H1 (cell line): ENCODE results near the gene XPO6. TPM values are rescaled to one million over a fixed set of nuclear protein-coding genes. Genes with fewer than 3 reads are reported as not detected.
A peak's percentile ranks its signal among the peaks of the same experiment; 100 is the strongest.

ENCODE experiments used
- CTCF ChIA-PET: fragments of 300-600 bp; sonication (Branson Sonifier 250); formaldehyde crosslinking; loops from one replicate; lab custom pipeline; 2021; ENCODE audit not compliant: partially characterized antibody; lab: Charles Lee
- POLR2A ChIA-PET: fragments of 300-600 bp; sonication (Branson Sonifier 250); formaldehyde crosslinking; loops from one replicate; lab custom pipeline; 2021; ENCODE audit warnings: inconsistent platforms; ENCODE audit not compliant: partially characterized antibody; lab: Charles Lee
- DNase-seq, 2 experiments: peaks; one replicate each; pipeline versions ENCODE4 v3.0.0 to v3.0.0-alpha.2; 2010 to 2022; ENCODE audit warnings: low spot score in 2 of 2, low read depth in 1 of 2, mixed read lengths in 1 of 2
- FAIRE-seq: peaks from 2 replicates; lab custom pipeline; 2011; peaks lifted over from hg19 to GRCh38; lab: Jason Lieb, UNC
- H2AFZ ChIP-seq: 2 replicates; pipeline ENCODE4 v1.8.1; 2012; ENCODE audit warnings: low read length, inconsistent platforms
- H2AK5ac ChIP-seq: 2 replicates; pipeline ENCODE4 v1.6.1; 2013; ENCODE audit warnings: low read depth, low read length
- H2BK120ac ChIP-seq: replicated peaks from 2 replicates; pipeline ENCODE3; 2013; ENCODE audit warnings: low read depth, low read length, inconsistent platforms
- H2BK12ac ChIP-seq: 2 replicates; pipeline ENCODE4 v1.6.1; 2013; ENCODE audit warnings: low read depth, low read length
- H2BK15ac ChIP-seq: 2 replicates; pipeline ENCODE4 v1.6.1; 2013; ENCODE audit warnings: low read length
- H2BK20ac ChIP-seq: 2 replicates; pipeline ENCODE4 v1.6.1; 2013; ENCODE audit warnings: low read length
- H2BK5ac ChIP-seq: 2 replicates; pipeline ENCODE4 v1.6.1; 2013; ENCODE audit warnings: low read depth, low read length
- H3K14ac ChIP-seq: 2 replicates; pipeline ENCODE4 v1.6.1; 2013; ENCODE audit warnings: inconsistent platforms; ENCODE audit not compliant: insufficient read length
- H3K18ac ChIP-seq: 2 replicates; pipeline ENCODE4 v1.6.1; 2013; ENCODE audit warnings: low read length; ENCODE audit errors: extremely low read depth
- H3K23ac ChIP-seq: 2 replicates; pipeline ENCODE4 v1.6.1; 2013; ENCODE audit warnings: inconsistent platforms; ENCODE audit not compliant: insufficient read length
- H3K23me2 ChIP-seq: 2 replicates; pipeline ENCODE4 v1.6.1; 2013; ENCODE audit warnings: low read depth, low read length
- H3K27ac ChIP-seq: 2 replicates; pipeline ENCODE4 v1.6.1; 2011; ENCODE audit warnings: low read depth, low read length, inconsistent platforms
- H3K27me3 ChIP-seq, 4 experiments: replicated peaks in 1 of 4; 1 replicate in 1 of 4; 2 replicates in 3 of 4; pipeline versions ENCODE4 v1.6.1 to v1.8.1; 2011 to 2013; ENCODE audit warnings: low read length in 3 of 4, mild to moderate bottlenecking in 3 of 4, inconsistent platforms in 2 of 4, mixed read lengths in 2 of 4, moderate library complexity in 1 of 4; ENCODE audit not compliant: control insufficient read depth in 3 of 4, insufficient read depth in 3 of 4; ENCODE audit errors: extremely low read depth in 1 of 4
- H3K36me3 ChIP-seq, 4 experiments: 2 replicates each; pipeline versions ENCODE4 v1.6.1 to v1.8.1; 2011 to 2013; ENCODE audit warnings: mild to moderate bottlenecking in 4 of 4, low read length in 3 of 4, moderate library complexity in 2 of 4, control low read depth in 1 of 4, inconsistent platforms in 1 of 4; ENCODE audit not compliant: insufficient read depth in 4 of 4, control insufficient read depth in 2 of 4
- H3K4ac ChIP-seq: replicated peaks from 2 replicates; pipeline ENCODE3; 2013; ENCODE audit warnings: low read length, low read depth, mixed read lengths, inconsistent platforms; ENCODE audit not compliant: insufficient read length
- H3K4me1 ChIP-seq, 4 experiments: replicated peaks in 1 of 4; 1 replicate in 1 of 4; 2 replicates in 3 of 4; pipeline versions ENCODE4 v1.6.1 to v1.8.1; 2011 to 2013; ENCODE audit warnings: low read length in 3 of 4, inconsistent platforms in 2 of 4, mixed read lengths in 1 of 4; ENCODE audit not compliant: insufficient read depth in 4 of 4, control insufficient read depth in 3 of 4
- H3K4me2 ChIP-seq, 2 experiments: 2 replicates each; pipeline versions ENCODE4 v1.6.1 to v1.8.1; 2011 to 2013; ENCODE audit warnings: low read depth in 2 of 2, low read length in 2 of 2, control low read depth in 1 of 2, inconsistent platforms in 1 of 2, mild to moderate bottlenecking in 1 of 2; ENCODE audit not compliant: insufficient read depth in 1 of 2
- H3K4me3 ChIP-seq, 4 experiments: fragments of 200-600, 300-600 bp in 1 of 4; sonication (generic), shearing (Covaris generic), sonication (Bioruptor Twin) in 1 of 4; 2 replicates each; pipeline versions ENCODE4 v1.5.1 to v1.8.1; 2011 to 2016; ENCODE audit warnings: low read length in 4 of 4, low read depth in 3 of 4, control low read depth in 2 of 4, inconsistent platforms in 2 of 4, mild to moderate bottlenecking in 2 of 4, mixed read lengths in 1 of 4, moderate library complexity in 1 of 4; ENCODE audit not compliant: insufficient read depth in 2 of 4; ENCODE audit errors: extremely low read depth in 1 of 4
- H3K56ac ChIP-seq: replicated peaks from 2 replicates; pipeline ENCODE3; 2013; ENCODE audit warnings: low read depth, mild to moderate bottlenecking, mixed read lengths, low read length, inconsistent platforms; ENCODE audit not compliant: insufficient read length
- H3K79me1 ChIP-seq: 2 replicates; pipeline ENCODE4 v1.6.1; 2013; ENCODE audit warnings: low read depth, low read length, control low read depth
- H3K79me2 ChIP-seq, 2 experiments: 2 replicates each; pipeline versions ENCODE4 v1.6.1 to v1.8.1; 2012 to 2013; ENCODE audit warnings: low read length in 2 of 2, mild to moderate bottlenecking in 2 of 2, inconsistent platforms in 1 of 2; ENCODE audit not compliant: insufficient read depth in 2 of 2, control insufficient read depth in 1 of 2
- H3K9ac ChIP-seq, 4 experiments: replicated peaks in 1 of 4; 1 replicate in 1 of 4; 2 replicates in 3 of 4; pipeline versions ENCODE4 v1.6.1 to v1.8.1; 2011 to 2013; ENCODE audit warnings: low read depth in 3 of 4, low read length in 3 of 4, control low read depth in 2 of 4, mild to moderate bottlenecking in 2 of 4, moderate library complexity in 2 of 4, inconsistent platforms in 1 of 4; ENCODE audit errors: extremely low read depth in 1 of 4
- H3K9me3 ChIP-seq, 2 experiments: 2 replicates each; pipeline versions ENCODE4 v1.6.1 to v1.8.1; 2012 to 2013; ENCODE audit warnings: mild to moderate bottlenecking in 2 of 2, moderate library complexity in 2 of 2, control low read depth in 1 of 2, inconsistent platforms in 1 of 2, low read depth in 1 of 2, low read length in 1 of 2, mixed read lengths in 1 of 2; ENCODE audit not compliant: insufficient read depth in 2 of 2
- H4K20me1 ChIP-seq, 2 experiments: replicated peaks in 1 of 2; 2 replicates each; pipeline versions ENCODE3 to v1.8.1; 2011 to 2013; ENCODE audit warnings: inconsistent platforms in 2 of 2, low read length in 2 of 2, mild to moderate bottlenecking in 1 of 2; ENCODE audit not compliant: insufficient read depth in 2 of 2, control insufficient read depth in 1 of 2
- H4K5ac ChIP-seq: 2 replicates; pipeline ENCODE4 v1.6.1; 2013; ENCODE audit warnings: low read length, low read depth, mixed read lengths, inconsistent platforms; ENCODE audit not compliant: insufficient read length
- H4K8ac ChIP-seq: 2 replicates; pipeline ENCODE4 v1.8.0; 2013; ENCODE audit warnings: mild to moderate bottlenecking, moderate library complexity, low read length, inconsistent platforms; ENCODE audit not compliant: insufficient read depth; ENCODE audit errors: extremely low read depth
- H4K91ac ChIP-seq: replicated peaks from 2 replicates; pipeline ENCODE3; 2013; ENCODE audit warnings: low read length, mixed read lengths, inconsistent platforms; ENCODE audit not compliant: insufficient read length
- KDM1A ChIP-seq: fragments of 200-600, 300-600 bp; sonication (generic); IDR thresholded peaks from 2 replicates; pipeline ENCODE4 v1.7.1; 2016; ENCODE audit warnings: mild to moderate bottlenecking, low read length, borderline replicate concordance
- SUZ12 ChIP-seq: fragments of 200-600 bp; sonication (generic); IDR thresholded peaks from 2 replicates; pipeline ENCODE4 v1.6.1; 2012; ENCODE audit warnings: mild to moderate bottlenecking, inconsistent platforms, low read length, moderate library complexity, mixed read lengths
- WGBS, 2 experiments: shearing (Covaris generic) in 1 of 2; methylation state at CpG; one replicate each; pipeline versions ENCODE4 v1.1.6 to v1.1.7; 2013 to 2015; ENCODE audit warnings: low lambda C conversion rate in 2 of 2, mixed read lengths in 2 of 2, inconsistent platforms in 1 of 2, low coverage in 1 of 2, missing lambda C conversion rate in 1 of 2; ENCODE audit not compliant: insufficient replicate concordance in 2 of 2, insufficient coverage in 1 of 2, insufficient read length in 1 of 2; ENCODE audit errors: extremely low coverage in 1 of 2, missing lambda C conversion rate in 1 of 2; 5-methylcytosine and 5-hydroxymethylcytosine counted together
- polyA plus RNA-seq, 7 experiments: library from polyadenylated mRNA; depleted of rRNA in 3 of 7; stranded (reverse) in 5 of 7; unstranded in 2 of 7; fragments of >200 nt in 5 of 7; fragments of 200-250 nt in 2 of 7; gene quantifications; 1 replicate in 5 of 7; 2 replicates in 1 of 7; 4 replicates in 1 of 7; pipeline versions ENCODE4 v1.2.1 to v1.2.3, GENCODE V29; 2011 to 2013; ENCODE audit warnings: missing spikeins in 2 of 7, mixed read lengths in 2 of 7
- total RNA-seq: library from RNA; stranded (reverse); fragmentation: NEBNext Ultra II Directional; extraction: Animal tissue kit (Norgen Biotek cat#: 25700); gene quantifications from 2 replicates; pipeline ENCODE4 v1.2.1, GENCODE V29; 2021

The XPO6 gene
- total and polyA plus RNA-seq, 2 of the 8 experiments (the other 6 are each of a cell fraction or from before 2014, with no cell fraction given), result 152 to 254 TPM

DNA sequence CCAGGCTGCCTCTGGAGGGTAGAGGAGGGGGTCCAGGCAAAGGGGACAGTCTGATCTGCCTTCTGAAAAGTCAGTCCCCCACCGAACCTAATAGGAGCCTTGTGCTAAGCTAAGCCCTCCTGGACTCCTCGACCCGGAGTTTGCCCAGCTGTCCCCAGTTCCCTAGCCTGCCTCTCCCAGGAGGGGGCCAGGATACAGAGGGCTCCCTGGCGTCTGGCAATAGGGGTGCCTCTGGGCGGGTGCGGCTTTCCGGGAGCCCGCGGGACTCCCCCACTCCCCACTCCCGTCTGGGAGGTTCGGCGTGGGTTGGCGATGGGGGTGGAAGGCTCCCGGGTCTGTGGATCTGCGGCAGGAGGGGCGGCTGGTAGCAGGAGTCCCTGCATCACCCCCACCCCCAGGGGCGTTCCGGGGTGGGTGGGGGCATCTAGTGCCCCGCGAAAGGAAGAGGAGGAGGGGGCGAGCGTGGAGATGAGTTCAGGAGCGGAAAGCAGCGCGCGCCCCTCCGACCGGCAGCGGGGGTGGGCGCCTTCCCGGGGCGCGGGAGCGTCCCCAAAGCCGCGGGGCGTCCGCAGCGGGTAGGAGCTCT, 149.4 kb downstream of the XPO6 start:
- H3K4me1 ChIP-seq, result peaks cover 0 to 3% (median under 1%) of the 10 kb centered on the region in 4 experiments; a peak in 3 of 7 replicates
- no peak overlapping the region for H3K4ac ChIP-seq
- WGBS, 2 experiments, result 50% methylated on average over 16 of the region's 39 CpGs; no CpG with 5 or more reads in 1 of the 2 experiments
- no peak overlapping the region for H4K91ac ChIP-seq
- no peak overlapping the region for H2BK12ac ChIP-seq
- H3K4me2 ChIP-seq, result peak overlapping the region; percentile 71 to 83
- no peak overlapping the region for H3K18ac ChIP-seq
- DNase-seq (no peak), FAIRE-seq (no peak)
- H4K8ac ChIP-seq, result peak overlapping the region; percentile 53; the same call in 1 of the 2 replicates
- peak overlapping the region; percentile 35 to 63 (median 45) for H3K4me3 ChIP-seq
- no peak overlapping the region for H4K5ac ChIP-seq
- peaks cover 23 to 49% (median 42%) of the 10 kb centered on the region in 4 experiments for H3K27me3 ChIP-seq
- peak; percentile 28; the same call in 1 of the 2 replicates for TF ChIP-seq SUZ12
- TF ChIP-seq KDM1A, result no peak
- H3K56ac ChIP-seq, result no peak overlapping the region
- H3K79me1 ChIP-seq, result no peaks in the 10 kb centered on the region
- CTCF ChIA-PET, result interaction anchor here (1.0 to 2.2 kb wide), 9 partner anchors 8 to 423 kb away, joined by 3 to 9 read pairs (median 3); no protein-coding TSS in a partner anchor
- H3K27ac ChIP-seq, result no peak overlapping the region
- H2BK120ac ChIP-seq, result no peak overlapping the region
- peaks cover 10% of the 10 kb centered on the region; the same call in 1 of the 2 replicates for H3K23me2 ChIP-seq
- H3K36me3 ChIP-seq, result no peaks in the 10 kb centered on the region; a peak in 2 of 8 replicates
- no peaks in the 10 kb centered on the region for H4K20me1 ChIP-seq
- no peak overlapping the region for H2BK15ac ChIP-seq
- no peak overlapping the region for H3K23ac ChIP-seq
- no peak overlapping the region for H3K9ac ChIP-seq
- no peak overlapping the region for H2AFZ ChIP-seq
- no peak overlapping the region for H2BK5ac ChIP-seq
- H2AK5ac ChIP-seq, result no peak overlapping the region
- no peaks in the 10 kb centered on the region for H3K9me3 ChIP-seq
- no peaks in the 10 kb centered on the region for H3K79me2 ChIP-seq
- H3K14ac ChIP-seq, result no peak overlapping the region
- POLR2A ChIA-PET, result no interaction called here
- H2BK20ac ChIP-seq, result no peak overlapping the region
